B cell (primary cell): ENCODE measurements around the gene RAB11FIP3.

ENCODE experiments used
- CTCF ChIP-seq: fragments of 200-600 bp; IDR thresholded peaks from one replicate; pipeline ENCODE4 v1.8.0; 2022; ENCODE audit warnings: antibody characterized with exemption, mild to moderate bottlenecking
- EZH2 ChIP-seq: IDR thresholded peaks from 2 replicates; pipeline ENCODE4 v1.6.1; 2012; ENCODE audit warnings: borderline replicate concordance, low read depth, mild to moderate bottlenecking, moderate library complexity, low read length; ENCODE audit not compliant: insufficient read depth, poor library complexity, severe bottlenecking

DNA sequence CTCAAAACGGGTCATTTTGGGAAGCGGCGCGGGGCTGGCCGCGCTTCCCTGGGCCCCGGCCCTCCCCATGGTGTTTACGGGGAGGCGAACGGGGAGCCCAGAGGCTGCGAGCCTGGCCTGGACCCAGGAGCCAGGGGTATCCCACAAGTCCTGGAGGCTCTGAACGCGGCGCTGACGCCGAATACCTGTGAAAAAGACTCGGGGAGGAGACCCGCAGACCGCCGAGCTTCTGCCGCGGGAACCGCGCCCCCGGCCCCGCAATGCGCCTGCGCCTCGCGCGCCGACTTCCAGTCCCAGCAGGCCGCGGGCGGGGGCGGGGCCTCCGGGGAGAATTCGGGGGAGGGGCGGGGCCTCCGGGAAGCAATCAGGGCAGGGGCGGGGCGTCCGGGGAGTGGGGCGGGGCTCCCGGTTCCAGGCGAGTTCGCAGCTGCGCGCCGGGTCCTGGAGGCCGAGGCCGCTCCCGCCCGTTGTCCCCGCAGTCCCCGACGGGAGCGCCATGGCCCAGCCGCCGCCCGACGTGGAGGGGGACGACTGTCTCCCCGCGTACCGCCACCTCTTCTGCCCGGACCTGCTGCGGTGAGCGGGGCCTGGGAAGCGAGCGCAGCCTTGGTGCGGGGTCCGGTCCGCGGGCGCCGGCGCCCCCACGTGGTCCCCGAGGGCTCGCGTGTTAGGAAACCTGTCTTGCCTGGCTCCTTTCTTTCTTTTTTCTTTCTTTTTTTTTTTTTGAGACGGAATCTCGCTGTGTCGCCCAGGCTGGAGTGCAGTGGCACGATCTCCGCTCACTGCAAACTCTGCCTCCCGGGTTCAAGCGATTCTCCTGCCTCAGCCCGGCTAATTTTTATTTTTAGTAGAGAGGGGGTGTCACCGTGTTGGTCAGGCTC, 23.7 kb upstream of the RAB11FIP3 start, which contains the start of gene DECR2:
- TF ChIP-seq CTCF (peak; percentile 76), EZH2 (no peak)
